Neural cell (in vitro differentiated cells): Measurements from ENCODE around the gene COTL1. TPM values are rescaled to one million over a fixed set of nuclear protein-coding genes. Genes with fewer than 3 reads are reported as not detected.

Experiments used
- H2AFZ ChIP-seq: fragments of 200-600, 300-800 bp; sonication (generic), shearing (Covaris generic); 2 replicates; pipeline ENCODE4 v1.6.0; 2014; ENCODE audit warnings: low read depth, mild to moderate bottlenecking, antibody characterized with exemption, low read length, moderate library complexity
- H3F3A ChIP-seq: fragments of 200-600 bp; shearing (Covaris generic); 2 replicates; pipeline ENCODE4 v1.6.1; 2016; ENCODE audit warnings: mild to moderate bottlenecking, moderate library complexity, mixed read lengths, antibody characterized with exemption, low read length; ENCODE audit not compliant: insufficient read depth, poor library complexity, severe bottlenecking
- H3K27ac ChIP-seq: fragments of 200-600, 300-800 bp; sonication (generic), shearing (Covaris generic); 2 replicates; pipeline ENCODE4 v1.5.1; 2014; ENCODE audit warnings: mild to moderate bottlenecking, low read length, moderate library complexity
- H3K27me3 ChIP-seq: fragments of 300-800, 200-600 bp; sonication (generic), shearing (Covaris generic); 2 replicates; pipeline ENCODE4 v1.6.0; 2014; ENCODE audit warnings: mild to moderate bottlenecking, low read depth, low read length, moderate library complexity; ENCODE audit not compliant: insufficient read depth
- H3K36me3 ChIP-seq: fragments of 300-800, 200-600 bp; sonication (generic), shearing (Covaris generic); 2 replicates; pipeline ENCODE4 v1.5.1; 2014; ENCODE audit warnings: mild to moderate bottlenecking, antibody characterized with exemption, low read length, moderate library complexity; ENCODE audit not compliant: insufficient read depth
- H3K4me2 ChIP-seq: fragments of 300-800, 200-600 bp; sonication (generic), shearing (Covaris generic); 2 replicates; pipeline ENCODE4 v1.6.0; 2014; ENCODE audit warnings: mild to moderate bottlenecking, low read length
- H3K4me3 ChIP-seq: fragments of 300-800, 200-600 bp; sonication (generic), shearing (Covaris generic); 2 replicates; pipeline ENCODE4 v1.5.1; 2014; ENCODE audit warnings: mild to moderate bottlenecking, low read length, moderate library complexity
- H3K79me2 ChIP-seq: fragments of 200-600 bp; shearing (Covaris generic); replicated peaks from 2 replicates; pipeline ENCODE4 v1.6.0; 2014; ENCODE audit warnings: mild to moderate bottlenecking, low read length, moderate library complexity; ENCODE audit not compliant: insufficient read depth
- H3K9ac ChIP-seq: fragments of 300-800, 200-600 bp; sonication (generic), shearing (Covaris generic); 2 replicates; pipeline ENCODE4 v1.6.1; 2016; ENCODE audit warnings: mild to moderate bottlenecking, low read length, mixed read lengths
- H3K9me2 ChIP-seq: fragments of 200-600 bp; shearing (Covaris generic); 2 replicates; pipeline ENCODE4 v1.6.1; 2016; ENCODE audit warnings: mild to moderate bottlenecking, low read length, mixed read lengths; ENCODE audit not compliant: insufficient read depth
- H3K9me3 ChIP-seq: fragments of 200-600, 300-800 bp; sonication (generic), shearing (Covaris generic); 2 replicates; pipeline ENCODE4 v1.6.1; 2016; ENCODE audit warnings: mild to moderate bottlenecking, mixed run types, low read length, moderate library complexity, mixed read lengths
- H4K20me1 ChIP-seq: fragments of 200-600 bp; shearing (Covaris generic); 2 replicates; pipeline ENCODE4 v1.6.1; 2016; ENCODE audit warnings: mild to moderate bottlenecking, mixed run types; ENCODE audit not compliant: insufficient read depth
- EP300 ChIP-seq: fragments of 450-650 bp; conservative IDR thresholded peaks from 2 replicates; pipeline ENCODE4 v1.6.1; 2014; ENCODE audit warnings: antibody characterized with exemption, mild to moderate bottlenecking, moderate library complexity; ENCODE audit not compliant: poor library complexity, severe bottlenecking
- EZH2 ChIP-seq: fragments of 200-600, 300-800 bp; shearing (Covaris generic), sonication (generic); IDR thresholded peaks from 2 replicates; pipeline ENCODE4 v1.6.1; 2014; ENCODE audit warnings: antibody characterized with exemption, low read length, borderline replicate concordance, mild to moderate bottlenecking; ENCODE audit not compliant: insufficient read depth, poor library complexity, severe bottlenecking
- MXI1 ChIP-seq: fragments of 450-650 bp; conservative IDR thresholded peaks from 2 replicates; pipeline ENCODE4 v1.6.1; 2014; ENCODE audit warnings: antibody characterized with exemption, mild to moderate bottlenecking; ENCODE audit not compliant: poor library complexity, severe bottlenecking
- POLR2AphosphoS5 ChIP-seq: IDR thresholded peaks from 2 replicates; pipeline ENCODE4 v1.6.1; 2012
- RAD21 ChIP-seq: fragments of 450-650 bp; conservative IDR thresholded peaks from 2 replicates; pipeline ENCODE4 v1.6.1; 2014; ENCODE audit warnings: antibody characterized with exemption, mild to moderate bottlenecking, moderate library complexity
- REST ChIP-seq: IDR thresholded peaks from 2 replicates; pipeline ENCODE4 v1.6.1; 2012; ENCODE audit warnings: borderline replicate concordance
- SMC3 ChIP-seq: fragments of 450-650 bp; conservative IDR thresholded peaks from 2 replicates; pipeline ENCODE4 v1.6.1; 2014; ENCODE audit warnings: antibody characterized with exemption, mild to moderate bottlenecking, moderate library complexity; ENCODE audit not compliant: poor library complexity
- TAF1 ChIP-seq: IDR thresholded peaks from 2 replicates; pipeline ENCODE4 v1.6.1; 2012; ENCODE audit warnings: low read depth
- polyA plus RNA-seq: library from polyadenylated mRNA; depleted of rRNA; stranded (reverse); fragments of >200 nt; gene quantifications from 2 replicates; pipeline ENCODE4 v1.2.3, GENCODE V29; 2014
- TF ChIP-seq, protein P1 (sequence below): fragments of 450-650 bp; IDR thresholded peaks from 2 replicates; pipeline ENCODE4 v1.5.1; 2014; ENCODE audit warnings: antibody characterized with exemption, mild to moderate bottlenecking, moderate library complexity; ENCODE audit not compliant: poor library complexity, severe bottlenecking

Gene COTL1
- polyA plus RNA-seq, 1 donor from 2014 or later: 86.6 TPM

GRCh38 chr16:84572096-84572495 lies 45.8 kb downstream of the COTL1 start:
- Histone ChIP-seq H3F3A (no peaks in the 10 kb centered on the region), H3K9me3 (no peaks in the 10 kb centered on the region), H3K79me2 (no peaks in the 10 kb centered on the region), H3K27me3 (no peaks in the 10 kb centered on the region), H4K20me1 (no peaks in the 10 kb centered on the region), H3K36me3 (no peaks in the 10 kb centered on the region), H3K27ac (no peak overlapping the region), H3K9ac (no peak overlapping the region), H3K4me3 (no peak overlapping the region), H3K9me2 (no peaks in the 10 kb centered on the region), H3K4me2 (no peak overlapping the region), H2AFZ (no peak overlapping the region)
- TF ChIP-seq REST (no peak), RAD21 (no peak), MXI1 (no peak), POLR2AphosphoS5 (no peak), SMC3 (no peak), TAF1 (no peak), EP300 (no peak), EZH2 (no peak)
- TF ChIP-seq, protein P1, sequence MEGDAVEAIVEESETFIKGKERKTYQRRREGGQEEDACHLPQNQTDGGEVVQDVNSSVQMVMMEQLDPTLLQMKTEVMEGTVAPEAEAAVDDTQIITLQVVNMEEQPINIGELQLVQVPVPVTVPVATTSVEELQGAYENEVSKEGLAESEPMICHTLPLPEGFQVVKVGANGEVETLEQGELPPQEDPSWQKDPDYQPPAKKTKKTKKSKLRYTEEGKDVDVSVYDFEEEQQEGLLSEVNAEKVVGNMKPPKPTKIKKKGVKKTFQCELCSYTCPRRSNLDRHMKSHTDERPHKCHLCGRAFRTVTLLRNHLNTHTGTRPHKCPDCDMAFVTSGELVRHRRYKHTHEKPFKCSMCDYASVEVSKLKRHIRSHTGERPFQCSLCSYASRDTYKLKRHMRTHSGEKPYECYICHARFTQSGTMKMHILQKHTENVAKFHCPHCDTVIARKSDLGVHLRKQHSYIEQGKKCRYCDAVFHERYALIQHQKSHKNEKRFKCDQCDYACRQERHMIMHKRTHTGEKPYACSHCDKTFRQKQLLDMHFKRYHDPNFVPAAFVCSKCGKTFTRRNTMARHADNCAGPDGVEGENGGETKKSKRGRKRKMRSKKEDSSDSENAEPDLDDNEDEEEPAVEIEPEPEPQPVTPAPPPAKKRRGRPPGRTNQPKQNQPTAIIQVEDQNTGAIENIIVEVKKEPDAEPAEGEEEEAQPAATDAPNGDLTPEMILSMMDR: no peak

DNA sequence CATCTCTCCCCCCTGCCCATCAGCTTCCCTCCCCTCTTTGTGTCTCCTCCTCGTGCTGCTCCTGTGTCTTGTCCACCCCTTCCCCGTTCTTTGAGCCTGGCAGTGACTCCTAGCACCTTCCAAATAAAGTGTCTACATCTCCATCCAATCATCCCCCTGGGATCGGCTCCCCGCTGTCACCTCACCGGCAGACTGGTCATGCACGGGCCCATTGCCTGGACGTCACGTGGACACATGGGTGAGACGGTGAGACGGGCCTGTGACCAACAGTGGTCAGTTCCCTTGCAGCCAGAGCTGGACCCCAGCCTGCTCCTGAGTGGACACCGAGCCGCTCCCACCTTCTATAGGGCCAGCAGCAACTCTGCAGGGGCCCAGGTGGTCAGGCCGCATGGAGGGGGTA lies 46.4 kb downstream of the COTL1 start:
- no peaks in the 10 kb centered on the region for H3K9me3 ChIP-seq
- TF ChIP-seq REST (no peak), EP300 (no peak), POLR2AphosphoS5 (no peak), MXI1 (no peak), RAD21 (no peak), SMC3 (no peak), EZH2 (no peak)
- H4K20me1 ChIP-seq: no peaks in the 10 kb centered on the region
- H3K9me2 ChIP-seq: no peaks in the 10 kb centered on the region
- no peak overlapping the region for H3K27ac ChIP-seq
- H3K79me2 ChIP-seq: no peaks in the 10 kb centered on the region
- H3K27me3 ChIP-seq: no peaks in the 10 kb centered on the region
- H2AFZ ChIP-seq: no peak overlapping the region
- H3K9ac ChIP-seq: no peak overlapping the region
- H3K36me3 ChIP-seq: no peaks in the 10 kb centered on the region
- no peaks in the 10 kb centered on the region for H3F3A ChIP-seq
- no peak overlapping the region for H3K4me3 ChIP-seq
- no peak overlapping the region for H3K4me2 ChIP-seq
